Left colon (tissue), 2 donors: ENCODE data around the gene LINGO1. TPM values are rescaled to one million over a fixed set of nuclear protein-coding genes. Genes with fewer than 3 reads are reported as not detected.

Experiments
- ATAC-seq: fragments of 200-7000 bp; cut with Tn5 transposase; one replicate; pipeline ENCODE4 v1.9.1; 2020; ENCODE audit warnings: mild to moderate bottlenecking, moderate library complexity
- DNase-seq, 2 donors: peaks; one replicate each; pipeline ENCODE4 v3.0.0-alpha.2; 2020
- intact Hi-C, 2 donors: fragments of 100-400 bp; cut with DNase I in 1 of 2; cut with micrococcal nuclease in 1 of 2; formaldehyde crosslinking; loops; one replicate each; pipeline versions ENCODE4 v1.11.2 to v1.14.0; 2022; cut with DNase I, micrococcal nuclease
- total RNA-seq, 2 donors: library from RNA; stranded (reverse); fragmentation: NEBNext Ultra II Directional; extraction: Animal tissue kit (Norgen Biotek cat#: 25700); gene quantifications; one replicate each; pipeline ENCODE4 v1.2.1, GENCODE V29; 2021
- donor health status: DM: no; HTN: no; CAD: no.
- donor health status: DM: yes; HTN: yes; CAD: no.

LINGO1 gene
- total RNA-seq, 2 donors from 2014 or later = 1.2 to 2.2 TPM

GRCh38 chr15:77637851-77638692 is 5.4 kb upstream of the LINGO1 start:
- ATAC-seq (no peak), DNase-seq (no peak)
- intact Hi-C loops = loop anchor here in 1 of 2 donors (5.0 kb wide), 1 partner anchor 184 kb away; no protein-coding TSS in a partner anchor

- ATAC-seq = no peak
- no peak for DNase-seq
- intact Hi-C loops = loop anchor here in 1 of 2 donors (5.0 kb wide), 1 partner anchor 186 kb away; no protein-coding TSS in a partner anchor
Observed at GRCh38 chr15:77636209-77636608, 3.5 kb upstream of the LINGO1 start.

GRCh38 chr15:77634266-77634962 is 1.7 kb upstream of the LINGO1 start:
- intact Hi-C loops = no loop called here
- DNase-seq (peak; percentile 76 to 92), ATAC-seq (peak; percentile 72)

GRCh38 chr15:77633913-77634265 is 1.2 kb upstream of the LINGO1 start:
- intact Hi-C loops = no loop called here
- no peak for ATAC-seq
- DNase-seq = no peak

GRCh38 chr15:77633134-77633912 is 611 bp upstream of the LINGO1 start:
- DNase-seq (peak; percentile 72 to 92), ATAC-seq (peak; percentile 93)
- intact Hi-C loops = no loop called here

GRCh38 chr15:77631745-77632533 is 773 bp downstream of the LINGO1 start:
- intact Hi-C loops = no loop called here
- no peak for ATAC-seq
- DNase-seq = no peak

DNA sequence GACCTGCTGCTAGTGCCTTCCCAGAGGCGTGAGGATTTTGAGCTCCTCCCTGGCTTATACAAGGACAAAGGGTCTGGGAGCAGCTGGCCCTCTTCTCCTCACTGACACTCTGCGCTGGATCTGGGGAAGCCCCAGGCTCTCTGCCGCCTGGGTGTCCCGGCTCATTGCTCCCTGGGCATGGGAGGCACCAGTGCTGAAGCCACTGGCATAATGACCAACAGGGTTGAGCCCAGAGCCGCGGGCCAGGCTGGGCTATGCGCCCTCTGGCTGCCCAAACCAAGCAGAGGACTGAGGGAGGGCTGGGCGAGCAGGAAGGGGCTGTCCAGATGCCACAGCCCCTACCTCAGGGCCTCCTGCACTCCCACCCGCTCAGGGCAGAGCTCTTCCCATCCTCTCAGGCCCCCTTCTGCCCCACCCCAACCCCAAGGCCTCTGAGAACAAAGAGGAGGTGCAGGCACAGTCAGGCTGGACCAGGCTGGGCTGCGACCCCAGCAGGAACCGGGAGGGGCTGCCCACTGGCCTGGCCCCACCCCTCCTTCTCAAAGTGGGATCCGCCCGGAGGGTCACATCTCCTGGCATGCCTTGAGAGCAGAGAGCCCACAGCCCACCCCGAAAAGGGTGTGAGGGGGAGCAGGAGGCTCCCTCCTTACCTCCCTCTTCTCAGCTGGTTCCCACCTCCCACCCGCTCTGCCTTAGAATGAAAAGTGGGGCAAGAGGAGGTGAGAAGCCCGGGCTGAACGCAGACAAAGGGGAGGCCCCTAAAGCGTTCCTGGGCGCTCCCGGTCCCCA is 1.6 kb downstream of the LINGO1 start:
- intact Hi-C loops = no loop called here
- DNase-seq = no peak
- no peak for ATAC-seq

DNA sequence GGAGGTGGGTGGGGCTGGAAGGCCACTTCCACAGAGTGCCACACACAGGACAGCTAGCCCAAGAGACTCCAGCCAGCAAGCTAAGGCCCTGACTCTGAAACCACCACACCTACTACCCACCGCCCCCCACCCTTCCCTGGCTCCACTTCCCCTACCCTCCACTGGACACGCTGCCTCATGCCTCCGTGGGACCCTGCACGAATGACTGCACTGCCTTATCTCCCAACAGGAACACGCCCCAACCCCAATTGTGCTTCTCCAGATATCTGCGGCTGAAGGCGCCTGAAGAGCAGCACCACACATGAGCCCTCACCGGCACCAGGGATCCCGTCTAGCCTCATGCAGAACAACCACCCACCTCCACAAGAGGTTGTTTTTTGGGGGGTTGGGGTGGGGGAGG is 2.7 kb downstream of the LINGO1 start:
- ATAC-seq (no peak), DNase-seq (no peak)
- intact Hi-C loops = no loop called here

DNA sequence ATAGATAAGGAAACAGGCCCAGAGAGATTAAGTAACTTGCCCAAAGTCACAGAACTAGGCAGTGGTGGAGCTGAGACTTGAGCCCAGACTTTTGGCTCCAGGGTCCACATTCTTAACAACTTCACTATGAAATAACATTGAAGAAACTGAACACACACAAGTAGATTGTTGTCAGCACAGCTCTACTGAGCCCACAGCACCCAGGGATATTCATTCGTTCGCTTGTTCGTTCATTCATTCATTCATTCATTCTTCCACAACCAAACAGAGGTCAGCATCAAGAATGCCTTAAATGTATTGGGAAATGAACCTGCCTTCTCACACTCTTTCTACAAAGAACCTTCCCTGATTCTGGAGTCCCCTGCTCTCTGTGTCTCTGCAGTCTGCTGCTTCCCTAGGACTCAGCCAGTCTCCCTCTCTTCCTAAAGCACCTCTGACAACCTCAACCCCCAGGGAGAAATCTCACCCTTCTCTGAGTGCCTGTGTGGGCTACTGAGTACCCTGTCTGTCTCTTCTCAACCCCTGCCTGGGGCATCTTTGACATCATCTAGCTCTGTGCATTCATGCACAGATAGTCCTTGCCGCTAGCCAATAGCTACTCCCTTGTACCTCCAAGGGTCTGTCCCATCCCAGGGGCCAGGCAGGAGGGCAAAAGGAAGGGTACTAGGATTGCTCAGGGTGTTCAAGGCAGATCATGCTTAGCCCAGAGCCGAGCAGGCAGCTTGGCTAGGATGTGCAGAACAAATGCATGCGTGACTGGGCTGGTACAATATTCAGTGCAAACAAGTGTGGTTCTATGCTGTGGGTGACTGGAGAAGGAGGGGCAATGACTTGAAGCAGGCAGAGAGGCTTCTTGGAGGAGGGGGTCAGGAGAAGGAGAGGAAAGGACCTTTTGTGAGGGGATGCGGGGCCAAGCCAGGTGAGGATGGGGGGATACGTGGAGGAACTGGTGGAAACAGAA is 3.4 kb downstream of the LINGO1 start:
- ATAC-seq (no peak), DNase-seq (no peak)
- intact Hi-C loops = no loop called here

- DNase-seq = no peak
- no peak for ATAC-seq
- intact Hi-C loops = no loop called here
Observed at GRCh38 chr15:77628010-77628409, 4.7 kb downstream of the LINGO1 start.

DNA sequence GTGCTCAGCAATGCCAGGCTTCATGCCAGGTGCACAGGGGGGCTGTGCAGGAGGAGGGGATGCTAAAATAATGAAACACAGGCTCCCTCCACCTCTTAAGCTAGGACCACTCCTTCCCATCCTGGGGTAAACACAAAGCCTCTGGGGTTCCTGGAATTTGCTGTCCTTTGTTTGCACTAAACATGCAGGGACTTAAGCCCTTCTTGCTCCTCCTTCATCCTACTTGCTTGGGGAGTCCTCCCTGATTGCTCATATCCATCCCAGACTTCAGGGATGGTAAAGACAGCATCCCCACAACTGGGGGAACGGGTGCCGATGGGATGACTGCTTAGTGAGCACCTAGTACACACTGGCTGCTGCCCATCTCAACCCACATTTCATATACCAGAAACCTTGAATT is 5.1 kb downstream of the LINGO1 start:
- DNase-seq = no peak
- intact Hi-C loops = no loop called here
- no peak for ATAC-seq

GRCh38 chr15:77627067-77627466 is 5.6 kb downstream of the LINGO1 start:
- intact Hi-C loops = no loop called here
- no peak for DNase-seq
- ATAC-seq = no peak

GRCh38 chr15:77626002-77626401 is 6.7 kb downstream of the LINGO1 start:
- intact Hi-C loops = no loop called here
- no peak for ATAC-seq
- no peak for DNase-seq

DNA sequence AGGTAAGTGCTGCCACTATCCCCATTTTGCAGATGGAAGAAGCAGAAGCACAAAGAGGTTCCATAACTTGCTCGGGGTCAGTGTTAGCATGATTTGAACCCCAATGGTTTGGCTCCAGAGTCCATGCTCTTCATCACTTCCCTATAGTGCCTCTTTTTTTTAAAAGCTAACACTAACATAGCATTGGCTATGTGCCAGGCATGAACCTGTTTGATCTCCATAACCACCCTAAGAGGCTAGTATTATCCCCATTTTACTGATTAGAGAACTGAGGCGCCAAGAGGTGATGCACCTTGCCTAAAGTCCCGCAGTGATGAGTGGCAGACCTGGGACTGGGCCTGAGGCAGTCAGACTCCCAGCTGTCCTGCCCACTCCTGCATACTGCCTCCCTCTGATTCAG is 7.3 kb downstream of the LINGO1 start:
- DNase-seq = no peak
- intact Hi-C loops = no loop called here

DNA sequence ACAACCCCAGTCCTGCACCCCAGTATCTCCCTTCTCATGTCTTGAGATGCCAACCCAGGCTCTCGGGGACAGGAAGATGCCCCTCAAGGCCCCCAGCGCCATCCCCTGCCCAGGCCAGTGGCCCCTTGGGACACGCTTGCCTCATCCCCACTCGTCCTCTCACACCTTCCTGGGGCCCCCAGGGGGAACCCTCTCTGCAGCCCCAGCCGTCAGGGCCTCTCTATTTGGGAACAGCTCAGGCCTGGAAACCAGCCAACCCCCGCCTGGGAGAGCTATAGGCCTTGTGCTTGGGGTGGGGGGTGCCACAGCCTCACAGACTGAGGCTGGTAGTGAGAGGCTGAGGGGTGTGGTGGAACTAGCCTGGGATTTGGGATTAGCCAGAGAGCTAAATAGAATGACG is 7.8 kb downstream of the LINGO1 start:
- DNase-seq (no peak), ATAC-seq (no peak)
- intact Hi-C loops = no loop called here

More for the DNA sequence above, 7.3 kb downstream of the LINGO1 start:
- ATAC-seq = no peak

- DNase-seq (no peak), ATAC-seq (no peak)
- intact Hi-C loops = no loop called here
Observed at GRCh38 chr15:77623755-77624524, 8.8 kb downstream of the LINGO1 start.
